Fibroblast of lung (primary cell): ENCODE results near the gene ABHD16A. TPM values are rescaled to one million over a fixed set of nuclear protein-coding genes. Genes with fewer than 3 reads are reported as not detected.
A peak's percentile ranks its signal among the peaks of the same experiment; 100 is the strongest.

Source experiments
- DNase-seq, 2 donors: peaks; one replicate each; pipeline versions ENCODE4 v3.0.0 to v3.0.0-alpha.2; 2010; ENCODE audit warnings: low read depth in 2 of 2
- H2AFZ ChIP-seq: 2 replicates; pipeline ENCODE4 v1.5.1; 2012; ENCODE audit warnings: low read length, control low read depth, inconsistent platforms
- H3K27ac ChIP-seq: 2 replicates; pipeline ENCODE4 v1.5.1; 2011; ENCODE audit warnings: low read length, control low read depth; ENCODE audit not compliant: insufficient read depth
- H3K27me3 ChIP-seq: 2 replicates; pipeline ENCODE4 v1.5.1; 2011; ENCODE audit warnings: mild to moderate bottlenecking, low read length; ENCODE audit not compliant: control insufficient read depth, insufficient read depth
- H3K36me3 ChIP-seq: 2 replicates; pipeline ENCODE4 v1.5.1; 2011; ENCODE audit warnings: low read length; ENCODE audit not compliant: control insufficient read depth, insufficient read depth
- H3K4me1 ChIP-seq: 2 replicates; pipeline ENCODE4 v1.5.1; 2011; ENCODE audit warnings: low read length; ENCODE audit not compliant: control insufficient read depth, insufficient read depth; ENCODE audit errors: extremely low read depth
- H3K4me2 ChIP-seq: 2 replicates; pipeline ENCODE4 v1.5.1; 2011; ENCODE audit warnings: low read length, control low read depth; ENCODE audit not compliant: insufficient read depth; ENCODE audit errors: extremely low read depth
- H3K4me3 ChIP-seq, 4 experiments: fragments of 200-600 bp in 1 of 4; sonication (generic) in 1 of 4; replicated peaks in 1 of 4; 2 replicates each; pipeline ENCODE4 v1.5.1; 2011 to 2016; ENCODE audit warnings: low read length in 4 of 4, low read depth in 3 of 4, mild to moderate bottlenecking in 3 of 4, control low read depth in 2 of 4, inconsistent platforms in 1 of 4, mixed read lengths in 1 of 4; ENCODE audit not compliant: insufficient read depth in 1 of 4; ENCODE audit errors: control extremely low read depth in 1 of 4
- H3K79me2 ChIP-seq: 2 replicates; pipeline ENCODE4 v1.5.1; 2012; ENCODE audit warnings: mild to moderate bottlenecking, low read length, inconsistent platforms; ENCODE audit not compliant: control insufficient read depth, insufficient read depth
- H3K9ac ChIP-seq: 2 replicates; pipeline ENCODE4 v1.5.1; 2011; ENCODE audit warnings: mild to moderate bottlenecking, low read length, control low read depth; ENCODE audit not compliant: insufficient read depth
- H3K9me3 ChIP-seq: 2 replicates; pipeline ENCODE4 v1.5.1; 2012; ENCODE audit warnings: low read depth, low read length; ENCODE audit not compliant: control insufficient read depth, insufficient read depth
- H4K20me1 ChIP-seq: 2 replicates; pipeline ENCODE4 v1.5.1; 2011; ENCODE audit warnings: low read length; ENCODE audit not compliant: control insufficient read depth, insufficient read depth; ENCODE audit errors: extremely low read depth
- EZH2 ChIP-seq: IDR thresholded peaks from 2 replicates; pipeline ENCODE4 v1.5.1; 2012; ENCODE audit warnings: low read length, control low read depth, mild to moderate bottlenecking; ENCODE audit errors: missing control alignments
- polyA plus RNA-seq, 2 donors: library from polyadenylated mRNA; depleted of rRNA in 1 of 2; stranded (reverse) in 1 of 2; unstranded in 1 of 2; fragments of >200 nt; gene quantifications; 2 replicates each; pipeline ENCODE4 v1.2.1, GENCODE V29; 2011 to 2012; ENCODE audit warnings: missing spikeins in 1 of 2
- total RNA-seq: library from RNA; depleted of rRNA; stranded (reverse); fragments of >200 nt; gene quantifications from 2 replicates; pipeline ENCODE4 v1.2.1, GENCODE V29; 2014
- TF ChIP-seq, protein P1 (sequence below), 2 donors: IDR thresholded peaks in 1 of 2; conservative IDR thresholded peaks in 1 of 2; 1 replicate in 1 of 2; 2 replicates in 1 of 2; pipeline ENCODE4 v1.5.1; 2011 to 2012; ENCODE audit warnings: low read length in 2 of 2, control low read depth in 1 of 2, inconsistent platforms in 1 of 2, low read depth in 1 of 2, mild to moderate bottlenecking in 1 of 2

ABHD16A gene
- total and polyA plus RNA-seq, 2 donors (not counting 1 experiment from before 2014, with no cell fraction given) = 25.1 to 72.0 TPM

DNA sequence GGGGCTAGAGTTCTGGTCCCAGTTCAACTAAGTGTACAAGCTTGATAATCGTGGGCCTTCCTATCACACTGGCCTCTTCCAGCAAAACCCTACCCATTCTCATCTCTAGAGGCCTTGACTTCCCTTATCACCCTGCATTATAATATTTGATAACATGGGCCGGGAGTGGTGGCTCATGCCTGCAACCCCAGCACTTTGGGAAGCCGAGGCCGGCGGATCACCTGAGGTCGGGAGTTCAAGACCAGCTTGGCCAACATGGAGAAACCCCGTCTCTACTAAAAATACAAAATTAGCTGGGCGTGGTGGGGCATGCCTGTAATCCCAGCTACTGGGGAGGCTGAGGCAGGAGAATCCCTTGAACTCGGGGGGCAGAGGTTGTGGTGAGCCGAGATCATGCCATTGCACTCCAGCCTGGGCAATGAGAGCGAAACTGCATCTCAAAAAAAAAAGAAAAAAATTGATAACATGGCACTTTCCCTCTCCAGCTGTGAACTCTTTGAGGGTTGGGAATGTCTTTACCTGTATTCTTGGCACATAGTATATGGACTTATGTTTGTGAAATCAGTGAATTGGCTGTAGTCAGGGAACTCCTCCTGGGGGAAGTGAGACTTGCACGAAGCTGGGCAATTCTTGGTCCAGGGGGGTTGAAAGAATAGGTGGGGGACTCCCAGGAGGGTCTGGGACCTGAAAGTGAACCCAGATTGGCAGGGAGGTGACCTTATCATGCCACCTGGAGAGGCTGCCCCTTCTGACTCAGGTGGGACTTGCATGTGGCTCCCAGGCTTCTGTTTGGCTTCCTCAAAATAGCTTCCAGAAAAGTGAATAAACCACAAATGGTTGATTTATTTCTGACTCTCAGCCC is 41.6 kb downstream of the ABHD16A start:
- no peaks in the 10 kb centered on the region for H4K20me1 ChIP-seq
- no peak overlapping the region for H2AFZ ChIP-seq
- H3K36me3 ChIP-seq = peaks cover 5% of the 10 kb centered on the region
- H3K27me3 ChIP-seq = no peaks in the 10 kb centered on the region
- DNase-seq = no peak
- peaks cover 45% of the 10 kb centered on the region for H3K79me2 ChIP-seq
- peak overlapping the region; percentile 87 for H3K27ac ChIP-seq
- TF ChIP-seq EZH2 = no peak
- TF ChIP-seq, protein P1, sequence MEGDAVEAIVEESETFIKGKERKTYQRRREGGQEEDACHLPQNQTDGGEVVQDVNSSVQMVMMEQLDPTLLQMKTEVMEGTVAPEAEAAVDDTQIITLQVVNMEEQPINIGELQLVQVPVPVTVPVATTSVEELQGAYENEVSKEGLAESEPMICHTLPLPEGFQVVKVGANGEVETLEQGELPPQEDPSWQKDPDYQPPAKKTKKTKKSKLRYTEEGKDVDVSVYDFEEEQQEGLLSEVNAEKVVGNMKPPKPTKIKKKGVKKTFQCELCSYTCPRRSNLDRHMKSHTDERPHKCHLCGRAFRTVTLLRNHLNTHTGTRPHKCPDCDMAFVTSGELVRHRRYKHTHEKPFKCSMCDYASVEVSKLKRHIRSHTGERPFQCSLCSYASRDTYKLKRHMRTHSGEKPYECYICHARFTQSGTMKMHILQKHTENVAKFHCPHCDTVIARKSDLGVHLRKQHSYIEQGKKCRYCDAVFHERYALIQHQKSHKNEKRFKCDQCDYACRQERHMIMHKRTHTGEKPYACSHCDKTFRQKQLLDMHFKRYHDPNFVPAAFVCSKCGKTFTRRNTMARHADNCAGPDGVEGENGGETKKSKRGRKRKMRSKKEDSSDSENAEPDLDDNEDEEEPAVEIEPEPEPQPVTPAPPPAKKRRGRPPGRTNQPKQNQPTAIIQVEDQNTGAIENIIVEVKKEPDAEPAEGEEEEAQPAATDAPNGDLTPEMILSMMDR (conservative IDR thresholded peaks at IDR 0.05 in 1 of 2, IDR thresholded peaks at IDR 0.05 in 1 of 2; ENCODE audit: low read depth in 1 of 2, low read length in 2 of 2) = no peak
- H3K9ac ChIP-seq = no peak overlapping the region
- no peaks in the 10 kb centered on the region for H3K9me3 ChIP-seq
- peak overlapping the region in 3 of 4 experiments; percentile 59 to 99 (median 96) for H3K4me3 ChIP-seq
- H3K4me1 ChIP-seq = peaks cover 22% of the 10 kb centered on the region
- H3K4me2 ChIP-seq = peak overlapping the region; percentile 100

DNA sequence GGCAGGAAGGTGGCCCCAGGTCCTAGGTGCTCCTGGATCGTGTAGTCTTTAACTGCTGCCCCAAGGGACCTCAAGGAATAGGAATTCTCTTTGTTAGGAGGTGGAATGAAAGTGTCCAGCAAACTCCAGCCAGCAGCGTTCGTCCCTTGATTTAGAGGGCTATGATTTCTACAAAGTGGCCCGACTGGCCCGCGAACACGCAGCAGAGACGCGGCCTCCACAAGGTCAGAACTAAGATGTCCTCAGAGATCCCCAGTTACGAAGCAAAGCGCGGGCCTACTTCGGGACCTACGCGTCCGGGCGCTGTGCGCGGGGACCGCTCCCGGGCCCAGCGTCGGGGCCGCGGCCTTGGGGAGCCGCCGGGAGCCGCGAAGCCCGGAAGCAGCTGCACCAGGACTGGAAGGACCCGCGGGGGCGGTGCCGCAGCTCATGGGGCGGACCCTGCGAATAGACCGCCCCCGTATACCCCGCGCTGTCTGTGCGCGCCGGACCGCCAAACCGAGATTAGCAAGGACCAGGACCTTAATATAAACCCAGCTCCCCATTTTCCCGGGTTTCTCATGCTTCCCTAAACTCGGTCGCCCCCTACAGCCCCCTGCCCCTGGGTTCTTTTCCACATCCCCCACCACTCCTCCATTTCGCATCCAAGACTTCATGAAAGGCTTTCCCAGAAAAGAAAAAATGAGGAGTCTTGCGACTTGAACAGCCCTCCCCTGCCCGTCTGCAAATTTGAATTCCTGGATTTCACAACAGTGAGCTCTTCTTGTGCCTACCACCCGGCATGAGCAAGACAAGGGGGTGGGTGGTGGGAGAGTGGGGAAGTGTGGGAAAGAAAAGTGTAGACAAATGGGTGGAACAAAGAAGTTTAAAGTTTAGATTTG is 42.5 kb downstream of the ABHD16A start, which contains the start of gene C6orf47:
Gene C6orf47, minus strand, starts transcription at position 398 of the 881 bp plus-strand sequence. CDS start 831 bp downstream, outside the sequence.
- peak within 1 kb of the TSS; percentile 100 for H3K4me2 ChIP-seq
- H3K9me3 ChIP-seq = no peaks in the 10 kb centered on the region
- DNase-seq = peak; percentile 78 to 79
- no peaks in the 10 kb centered on the region for H3K27me3 ChIP-seq
- H3K4me3 ChIP-seq = peak within 1 kb of the TSS; percentile 90 to 99 (median 96)
- H3K27ac ChIP-seq = peak within 1 kb of the TSS; percentile 87
- H3K79me2 ChIP-seq = peaks cover 41% of the 10 kb centered on the region
- no peaks in the 10 kb centered on the region for H4K20me1 ChIP-seq
- H2AFZ ChIP-seq = peak within 1 kb of the TSS; percentile 5
- no peak for TF ChIP-seq EZH2
- TF ChIP-seq, protein P1 (conservative IDR thresholded peaks at IDR 0.05 in 1 of 2, IDR thresholded peaks at IDR 0.05 in 1 of 2; ENCODE audit: low read depth in 1 of 2, low read length in 2 of 2) = no peak
- peaks cover 22% of the 10 kb centered on the region for H3K4me1 ChIP-seq
- peaks cover 5% of the 10 kb centered on the region for H3K36me3 ChIP-seq
- peak within 1 kb of the TSS; percentile 76 for H3K9ac ChIP-seq
